GM18907 (cell line): ENCODE measurements around the gene MT1B.
"Not testable (repeated sequence)": the region's sequence is repeated elsewhere in the genome, so short reads cannot be mapped to it uniquely, and the experiment has no call there.

Experiments
- ATAC-seq: cut with Tn5 transposase; IDR thresholded peaks from one replicate; pipeline ENCODE4 v1.9.1; 2021; ENCODE audit warnings: mild to moderate bottlenecking, moderate library complexity; ENCODE audit not compliant: unreplicated experiment

Gene MT1B

GRCh38 chr16:56618138-56618537 lies 33.5 kb upstream of the MT1B start:
- no peak for ATAC-seq

GRCh38 chr16:56620339-56620897 lies 31.3 kb upstream of the MT1B start:
- ATAC-seq: no peak

- ATAC-seq: not testable (repeated sequence)
These were observed 29.8 kb upstream of the MT1B start for GRCh38 chr16:56621665-56622445.

GRCh38 chr16:56623184-56623583 lies 28.5 kb upstream of the MT1B start:
- ATAC-seq: not testable (repeated sequence)

GRCh38 chr16:56623637-56624036 lies 28.0 kb upstream of the MT1B start:
- no peak for ATAC-seq

- peak; percentile 57 for ATAC-seq
These were observed 26.3 kb upstream of the MT1B start, which contains the start of gene MT1E for GRCh38 chr16:56625140-56625942. MT1E (plus strand) TSS chr16:56625781; CDS start chr16:56625852, 71 bp downstream.

- ATAC-seq: no peak
These were observed 25.6 kb upstream of the MT1B start for GRCh38 chr16:56625943-56626654.

- no peak for ATAC-seq
These were observed 25.0 kb upstream of the MT1B start for GRCh38 chr16:56626685-56627084.

- no peak for ATAC-seq
These were observed 23.0 kb upstream of the MT1B start for GRCh38 chr16:56628486-56629350.

- ATAC-seq: peak; percentile 5
These were observed 22.2 kb upstream of the MT1B start for GRCh38 chr16:56629531-56629930.

- peak; percentile 82 for ATAC-seq
These were observed 21.6 kb upstream of the MT1B start for GRCh38 chr16:56630134-56630533.

- no peak for ATAC-seq
These were observed 20.5 kb upstream of the MT1B start for GRCh38 chr16:56631197-56631596.

- no peak for ATAC-seq
These were observed 19.9 kb upstream of the MT1B start for GRCh38 chr16:56631832-56632155.

GRCh38 chr16:56632156-56632847 lies 19.4 kb upstream of the MT1B start, which contains the start of gene MT1M:
MT1M (plus strand) TSS chr16:56632659; CDS start chr16:56632732, 73 bp downstream.
- no peak for ATAC-seq

GRCh38 chr16:56632848-56633365 lies 18.8 kb upstream of the MT1B start:
- ATAC-seq: no peak

- no peak for ATAC-seq
These were observed 18.2 kb upstream of the MT1B start for GRCh38 chr16:56633535-56633934.

- ATAC-seq: no peak
These were observed 16.8 kb upstream of the MT1B start for GRCh38 chr16:56634715-56635440.

GRCh38 chr16:56635441-56635967 lies 16.2 kb upstream of the MT1B start:
- no peak for ATAC-seq
